HEK293 (cell line): ENCODE measurements around the gene WDR73.

ENCODE experiments used
- CTCF ChIA-PET: fragments of 350-600 bp; formaldehyde crosslinking; extraction: SDS; loops from one replicate; lab custom pipeline; 2021; ENCODE audit warnings: antibody characterized with exemption; lab: Yijun Ruan, JAX
- POLR2A ChIA-PET: fragments of 300-600 bp; formaldehyde crosslinking; extraction: SDS; loops from one replicate; lab custom pipeline; 2020; ENCODE audit warnings: antibody characterized with exemption, inconsistent platforms; lab: Yijun Ruan, JAX
- H3K27ac ChIP-seq: fragments of 200-500 bp; sonication (Bioruptor generic); 2 replicates; pipeline ENCODE4 v1.5.1; 2014; ENCODE audit warnings: low read depth, low read length, control low read depth, inconsistent platforms; ENCODE audit errors: extremely low read depth
- H3K36me3 ChIP-seq, 2 experiments: fragments of 200-500 bp in 1 of 2; sonication (Bioruptor generic) in 1 of 2; 1 replicate in 1 of 2; 2 replicates in 1 of 2; pipeline ENCODE4 v1.5.1; 2014 to 2017; ENCODE audit warnings: inconsistent platforms in 2 of 2, low read length in 2 of 2; ENCODE audit not compliant: control insufficient read depth in 2 of 2, insufficient read depth in 1 of 2
- H3K4me1 ChIP-seq: fragments of 200-500 bp; sonication (Bioruptor generic); 2 replicates; pipeline ENCODE4 v1.5.1; 2014; ENCODE audit warnings: mild to moderate bottlenecking, low read length, inconsistent platforms; ENCODE audit not compliant: control insufficient read depth, insufficient read depth
- H3K4me3 ChIP-seq: 2 replicates; pipeline ENCODE4 v1.5.1; 2011; ENCODE audit warnings: low read depth, mild to moderate bottlenecking, control low read depth, low read length, moderate library complexity
- H3K9me3 ChIP-seq: fragments of 200-500 bp; sonication (Bioruptor generic); 2 replicates; pipeline ENCODE4 v1.5.1; 2014; ENCODE audit warnings: low read depth, low read length, inconsistent platforms; ENCODE audit not compliant: control insufficient read depth, insufficient read depth
- BCL11B ChIP-seq: fragments of 450-650 bp; formaldehyde crosslinking; IDR thresholded peaks from 2 replicates; pipeline ENCODE4 v1.5.1; 2016; ENCODE audit warnings: low read depth, missing biosample characterization, missing genetic modification characterization
- CTCF ChIP-seq: fragments of 450-650 bp; formaldehyde crosslinking; IDR thresholded peaks from 2 replicates; pipeline ENCODE4 v1.5.1; 2016; ENCODE audit warnings: missing biosample characterization, missing genetic modification characterization
- HOXA7 ChIP-seq: sonication (generic); formaldehyde crosslinking; IDR thresholded peaks from 2 replicates; pipeline ENCODE4 v1.8.1; 2022; ENCODE audit warnings: missing genetic modification reagents, borderline replicate concordance
- HOXD13 ChIP-seq: sonication (generic); formaldehyde crosslinking; IDR thresholded peaks from 2 replicates; pipeline ENCODE4 v1.8.0; 2022; ENCODE audit warnings: missing genetic modification reagents, borderline replicate concordance
- INSM2 ChIP-seq: fragments of 450-650 bp; formaldehyde crosslinking; IDR thresholded peaks from 2 replicates; pipeline ENCODE4 v1.5.1; 2016; ENCODE audit warnings: missing biosample characterization, missing genetic modification characterization
- KLF8 ChIP-seq: fragments of 450-650 bp; formaldehyde crosslinking; IDR thresholded peaks from 2 replicates; pipeline ENCODE4 v1.5.1; 2016; ENCODE audit warnings: missing biosample characterization, missing genetic modification characterization
- WT1 ChIP-seq: fragments of 450-650 bp; formaldehyde crosslinking; IDR thresholded peaks from 2 replicates; pipeline ENCODE4 v1.5.1; 2016; ENCODE audit warnings: missing biosample characterization, missing genetic modification characterization
- ZBTB1 ChIP-seq: fragments of 450-650 bp; formaldehyde crosslinking; IDR thresholded peaks from 2 replicates; pipeline ENCODE4 v1.5.1; 2016; ENCODE audit warnings: missing biosample characterization, missing genetic modification characterization
- ZBTB49 ChIP-seq: fragments of 450-650 bp; formaldehyde crosslinking; IDR thresholded peaks from 2 replicates; pipeline ENCODE4 v1.5.1; 2016; ENCODE audit warnings: missing biosample characterization, missing genetic modification characterization, low read depth
- ZBTB6 ChIP-seq: fragments of 450-650 bp; formaldehyde crosslinking; IDR thresholded peaks from 2 replicates; pipeline ENCODE4 v1.5.1; 2017; ENCODE audit warnings: missing biosample characterization, missing genetic modification characterization
- ZNF138 ChIP-seq: fragments of 450-650 bp; formaldehyde crosslinking; IDR thresholded peaks from 2 replicates; pipeline ENCODE4 v1.5.1; 2016; ENCODE audit warnings: missing biosample characterization, missing genetic modification characterization, borderline replicate concordance
- ZNF146 ChIP-seq: fragments of 450-650 bp; formaldehyde crosslinking; IDR thresholded peaks from 2 replicates; pipeline ENCODE4 v1.5.1; 2016; ENCODE audit warnings: missing biosample characterization, missing genetic modification characterization
- ZNF302 ChIP-seq: fragments of 450-650 bp; formaldehyde crosslinking; IDR thresholded peaks from 2 replicates; pipeline ENCODE4 v1.5.1; 2016; ENCODE audit warnings: missing biosample characterization, missing genetic modification characterization, low read depth
- ZNF37A ChIP-seq: fragments of 450-650 bp; IDR thresholded peaks from 2 replicates; pipeline ENCODE4 v1.5.1; 2018; ENCODE audit warnings: missing biosample characterization, missing genetic modification characterization
- ZNF423 ChIP-seq: fragments of 450-650 bp; formaldehyde crosslinking; IDR thresholded peaks from 2 replicates; pipeline ENCODE4 v1.5.1; 2016; ENCODE audit warnings: missing biosample characterization, missing genetic modification characterization
- ZNF473 ChIP-seq: fragments of 450-650 bp; formaldehyde crosslinking; IDR thresholded peaks from 2 replicates; pipeline ENCODE4 v1.5.1; 2017; ENCODE audit warnings: missing biosample characterization, missing genetic modification characterization
- ZNF544 ChIP-seq: fragments of 450-650 bp; formaldehyde crosslinking; IDR thresholded peaks from 2 replicates; pipeline ENCODE4 v1.5.0; 2017; ENCODE audit warnings: missing biosample characterization, missing genetic modification characterization
- ZNF677 ChIP-seq: fragments of 450-650 bp; IDR thresholded peaks from 2 replicates; pipeline ENCODE4 v1.5.0; 2018; ENCODE audit warnings: missing biosample characterization, mild to moderate bottlenecking, missing genetic modification characterization, moderate library complexity
- ZNF707 ChIP-seq: fragments of 450-650 bp; formaldehyde crosslinking; IDR thresholded peaks from 2 replicates; pipeline ENCODE4 v1.5.1; 2016; ENCODE audit warnings: missing biosample characterization, missing genetic modification characterization
- ZNF792 ChIP-seq: fragments of 450-650 bp; formaldehyde crosslinking; IDR thresholded peaks from 2 replicates; pipeline ENCODE4 v1.5.1; 2016; ENCODE audit warnings: missing biosample characterization, missing genetic modification characterization

Gene WDR73

GRCh38 chr15:84671211-84671610, 17.1 kb upstream of the WDR73 start:
- Histone ChIP-seq H3K36me3 (peaks cover 30 to 66% of the 10 kb centered on the region in 2 experiments), H3K4me1 (no peaks in the 10 kb centered on the region), H3K9me3 (no peaks in the 10 kb centered on the region), H3K27ac (no peak overlapping the region), H3K4me3 (no peak overlapping the region)
- TF ChIP-seq KLF8, result no peak
- TF ChIP-seq ZNF792 (tag by site-specific recombination), result no peak
- no peak for TF ChIP-seq HOXA7
- TF ChIP-seq ZBTB1 (tag by site-specific recombination), result no peak
- TF ChIP-seq CTCF (tag by site-specific recombination), result no peak
- POLR2A ChIA-PET, result interaction anchor here (0.9 kb wide), 1 partner anchor 17 kb away, joined by 3 read pairs; the partner anchor contains the start of gene WDR73
- CTCF ChIA-PET, result interaction anchor here (1.2 to 2.0 kb wide), 2 partner anchors 12 to 16 kb away, joined by 3 to 9 read pairs; partner anchors contain the start of gene NMB

- H3K9me3 ChIP-seq, result no peaks in the 10 kb centered on the region
- no peaks in the 10 kb centered on the region for H3K4me1 ChIP-seq
- TF ChIP-seq BCL11B (tag by site-specific recombination) (no peak), ZNF677 (tag by site-specific recombination) (no peak), INSM2 (tag by site-specific recombination) (no peak), ZNF302 (tag by site-specific recombination) (no peak), WT1 (tag by site-specific recombination) (no peak), ZNF138 (no peak), ZNF473 (tag by site-specific recombination) (no peak), ZBTB49 (tag by site-specific recombination) (no peak), ZNF707 (tag by site-specific recombination) (no peak), HOXD13 (no peak), ZNF423 (tag by site-specific recombination) (no peak), ZNF37A (tag by site-specific recombination) (no peak), ZBTB6 (no peak), ZNF146 (tag by site-specific recombination) (no peak), ZNF544 (tag by site-specific recombination) (no peak)
- H3K4me3 ChIP-seq, result no peak overlapping the region
- ChIA-PET POLR2A (interaction anchor here (0.6 kb wide), 1 partner anchor 78 kb away, joined by 3 read pairs; no protein-coding TSS in a partner anchor), CTCF (interaction anchor here (0.8 to 1.0 kb wide), 2 partner anchors 11 to 70 kb away, joined by 3 to 4 read pairs; no protein-coding TSS in a partner anchor)
- H3K36me3 ChIP-seq, result peaks cover 28 to 69% of the 10 kb centered on the region in 2 experiments
- no peak overlapping the region for H3K27ac ChIP-seq
These were observed 15.6 kb upstream of the WDR73 start for GRCh38 chr15:84669726-84670125.
